ENCODE results near the gene SERPINE1.
A peak's percentile ranks its signal among the peaks of the same experiment; 100 is the strongest.

Gene SERPINE1

DNA sequence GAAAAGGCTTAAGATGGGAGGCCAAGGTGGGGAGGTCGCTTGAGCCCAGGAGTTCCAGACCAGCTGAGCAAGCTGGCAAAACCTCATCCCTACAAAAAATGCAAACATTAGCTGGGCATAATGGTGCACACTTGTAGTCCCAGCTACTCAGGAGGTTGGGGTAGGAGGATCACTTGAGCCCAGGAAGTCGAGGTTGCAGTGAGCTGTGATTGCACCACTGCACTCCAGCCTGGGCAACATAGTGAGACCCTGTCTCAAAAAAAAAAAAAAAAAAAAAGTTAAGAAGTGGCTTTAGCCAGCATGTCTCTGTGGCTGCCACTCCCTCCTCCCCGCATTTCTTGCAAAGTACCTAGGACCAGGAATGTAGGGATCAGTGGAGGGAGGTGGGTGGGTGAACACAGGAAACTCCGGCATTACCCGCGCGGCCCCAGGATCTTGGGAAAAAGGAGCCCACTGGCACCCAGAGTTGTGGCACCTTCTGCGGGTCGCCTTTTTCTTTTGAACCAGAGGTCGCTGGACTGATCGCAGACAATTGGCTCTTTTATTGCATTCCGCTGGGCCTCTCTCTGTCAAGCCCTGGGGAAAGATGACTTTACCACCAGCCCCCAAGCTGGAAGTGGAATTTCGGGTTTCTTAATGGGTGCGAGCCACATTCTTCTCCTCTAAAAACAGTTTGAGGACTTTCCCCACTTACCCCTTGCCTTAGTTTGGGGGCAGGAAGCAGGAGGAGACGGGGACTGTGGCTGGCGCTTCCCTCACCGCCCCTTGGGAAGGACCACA lies 35.0 kb downstream of the SERPINE1 start:
- no peaks in the 10 kb centered on the region for H3K9me3 ChIP-seq
- H3K4me3 ChIP-seq, result no peak overlapping the region
- H3K36me3 ChIP-seq (replicated peaks), result no peaks in the 10 kb centered on the region
- in situ Hi-C loops (cut with MboI; ENCODE audit: low sequenced_read_pairs), result no loop called here
- H3K27me3 ChIP-seq (ENCODE audit: low read depth), result peaks cover 22% of the 10 kb centered on the region
- H3K4me1 ChIP-seq, result peaks cover 7% of the 10 kb centered on the region
- no peak for DNase-seq (ENCODE audit: low spot score in 2 of 2)

DNA sequence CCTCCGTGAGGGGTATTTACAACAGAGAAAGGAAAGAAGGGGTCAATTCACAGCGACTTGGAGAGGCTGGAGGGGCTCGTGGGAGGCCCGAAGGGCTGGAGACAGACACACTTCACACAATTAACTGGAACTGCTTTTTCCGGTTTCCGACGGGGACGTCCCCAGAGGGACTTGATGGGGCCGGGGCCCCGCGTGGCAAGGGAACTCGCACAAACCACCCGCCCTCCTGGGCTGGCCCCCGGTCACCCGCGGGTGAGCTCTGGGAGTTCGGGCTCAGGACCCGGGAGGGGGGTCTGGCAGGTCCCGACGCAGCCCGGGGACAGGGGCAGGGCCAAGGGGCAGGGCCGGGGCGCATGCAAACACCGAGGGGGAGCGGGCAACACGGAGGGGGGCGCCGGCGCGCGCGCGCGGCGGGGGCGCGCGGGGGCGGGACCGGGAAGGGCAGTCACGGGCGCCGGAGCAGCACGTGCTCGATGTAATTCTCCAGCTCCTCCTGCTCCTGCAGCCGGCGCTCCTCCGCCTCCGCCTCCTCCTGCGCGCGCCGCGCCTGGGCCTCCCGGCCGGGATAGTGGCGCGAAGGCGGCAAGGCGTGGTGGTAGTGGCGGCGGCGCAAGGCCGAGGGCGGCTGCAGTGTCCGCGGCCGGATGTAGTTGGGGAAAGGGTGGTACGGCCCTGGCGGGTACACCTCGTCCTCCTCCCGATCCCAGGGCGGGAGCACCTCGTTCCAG lies 35.8 kb downstream of the SERPINE1 start:
- peak; percentile 62 to 74 for DNase-seq (ENCODE audit: low spot score in 2 of 2)

DNA sequence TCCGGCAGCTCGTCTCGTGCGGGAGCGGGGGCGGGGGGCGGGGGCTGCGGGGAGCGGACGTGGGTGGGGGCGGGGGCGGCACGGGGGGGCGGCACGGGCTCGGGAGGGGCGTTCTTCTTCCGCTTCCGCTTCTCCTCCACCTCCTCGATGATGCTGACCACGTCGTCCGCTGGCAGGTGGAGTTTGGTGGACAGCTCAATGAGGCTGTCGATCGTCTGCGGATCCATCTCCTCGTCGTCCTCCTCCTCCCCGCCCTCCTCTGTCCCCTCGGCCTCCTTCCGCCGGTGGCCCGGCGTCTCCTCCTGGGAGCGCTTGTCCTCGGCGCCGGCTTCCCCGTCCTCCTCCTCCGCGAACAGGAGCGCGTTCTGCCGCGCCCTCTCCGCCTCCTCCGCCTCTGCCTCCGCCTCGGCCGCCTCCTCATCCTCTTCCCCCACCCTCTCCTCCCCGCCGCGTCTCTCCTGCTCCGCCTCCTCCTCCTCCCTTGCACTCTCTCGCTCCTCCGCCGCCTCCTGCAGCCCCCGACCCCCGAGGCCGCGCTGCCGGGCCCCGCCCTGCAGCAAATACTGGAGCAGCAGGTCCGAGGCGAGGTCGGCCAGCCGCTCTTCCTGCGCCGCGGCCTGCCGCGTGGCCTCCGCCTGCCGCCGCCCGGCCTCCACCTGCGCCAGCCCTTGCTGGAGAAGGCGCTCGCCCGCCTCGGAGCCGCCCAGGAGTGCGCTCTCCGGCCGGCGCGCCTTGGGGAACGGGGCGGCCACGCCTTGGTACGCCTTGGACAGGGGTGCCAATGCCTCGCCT lies 36.6 kb downstream of the SERPINE1 start:
- peak; percentile 37 to 68 for DNase-seq (ENCODE audit: low spot score in 2 of 2)
- Histone ChIP-seq H3K4me3 (peak overlapping the region; percentile 36), H3K9me3 (no peaks in the 10 kb centered on the region), H3K4me1 (peaks cover 7% of the 10 kb centered on the region), H3K36me3 (replicated peaks) (no peaks in the 10 kb centered on the region), H3K27me3 (ENCODE audit: low read depth) (peaks cover 37% of the 10 kb centered on the region)
- in situ Hi-C loops (cut with MboI; ENCODE audit: low sequenced_read_pairs), result no loop called here

More for the DNA sequence above, 35.8 kb downstream of the SERPINE1 start:
- Histone ChIP-seq H3K4me3 (peak overlapping the region; percentile 36), H3K27me3 (ENCODE audit: low read depth) (peaks cover 31% of the 10 kb centered on the region), H3K9me3 (no peaks in the 10 kb centered on the region), H3K36me3 (replicated peaks) (no peaks in the 10 kb centered on the region), H3K4me1 (peaks cover 7% of the 10 kb centered on the region)
- in situ Hi-C loops (cut with MboI; ENCODE audit: low sequenced_read_pairs), result no loop called here

DNA sequence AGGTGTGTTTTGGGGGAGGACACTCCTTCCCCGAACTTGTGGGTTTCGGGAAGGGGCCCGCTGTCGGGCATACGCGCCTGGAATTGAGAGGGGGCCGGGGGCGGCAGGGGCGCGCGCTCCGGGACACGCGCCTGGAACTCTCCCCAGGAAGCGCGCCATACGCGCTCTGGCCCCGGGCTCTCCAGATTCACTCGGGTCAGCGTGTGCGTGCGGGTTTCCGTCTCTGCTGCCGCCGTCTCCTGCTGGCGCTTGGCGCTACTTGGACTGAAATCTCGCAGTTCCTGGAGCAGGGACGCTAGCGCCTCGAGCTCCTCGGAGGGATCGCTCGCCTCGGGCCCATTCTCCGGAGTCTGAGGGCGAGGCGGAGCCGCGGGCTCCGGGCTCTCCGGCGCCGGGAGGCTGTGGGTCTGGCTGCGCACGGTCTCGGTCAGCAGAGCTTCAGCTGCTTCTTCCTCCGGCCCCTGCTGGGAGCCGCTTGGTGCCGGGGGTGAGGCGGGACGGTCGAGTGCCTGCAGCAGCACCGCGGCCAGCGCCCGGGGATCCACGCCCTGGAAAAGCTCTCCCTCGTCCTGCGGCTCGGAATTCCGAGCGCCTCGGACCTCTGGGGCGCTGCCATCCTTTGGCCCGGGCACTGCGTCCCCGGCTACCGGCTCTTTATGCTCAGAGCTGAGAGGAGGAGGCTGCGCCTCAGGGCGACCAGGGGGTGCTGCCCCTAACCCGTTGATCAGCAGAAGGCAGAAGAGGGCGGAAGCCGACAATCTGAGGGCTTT lies 37.4 kb downstream of the SERPINE1 start:
- Histone ChIP-seq H3K27me3 (ENCODE audit: low read depth) (peaks cover 44% of the 10 kb centered on the region), H3K4me1 (peaks cover 8% of the 10 kb centered on the region), H3K36me3 (replicated peaks) (no peaks in the 10 kb centered on the region), H3K9me3 (no peaks in the 10 kb centered on the region), H3K4me3 (peak overlapping the region; percentile 36)
- DNase-seq (ENCODE audit: low spot score in 2 of 2), result peak; percentile 40 to 77
- in situ Hi-C loops (cut with MboI; ENCODE audit: low sequenced_read_pairs), result no loop called here

DNA sequence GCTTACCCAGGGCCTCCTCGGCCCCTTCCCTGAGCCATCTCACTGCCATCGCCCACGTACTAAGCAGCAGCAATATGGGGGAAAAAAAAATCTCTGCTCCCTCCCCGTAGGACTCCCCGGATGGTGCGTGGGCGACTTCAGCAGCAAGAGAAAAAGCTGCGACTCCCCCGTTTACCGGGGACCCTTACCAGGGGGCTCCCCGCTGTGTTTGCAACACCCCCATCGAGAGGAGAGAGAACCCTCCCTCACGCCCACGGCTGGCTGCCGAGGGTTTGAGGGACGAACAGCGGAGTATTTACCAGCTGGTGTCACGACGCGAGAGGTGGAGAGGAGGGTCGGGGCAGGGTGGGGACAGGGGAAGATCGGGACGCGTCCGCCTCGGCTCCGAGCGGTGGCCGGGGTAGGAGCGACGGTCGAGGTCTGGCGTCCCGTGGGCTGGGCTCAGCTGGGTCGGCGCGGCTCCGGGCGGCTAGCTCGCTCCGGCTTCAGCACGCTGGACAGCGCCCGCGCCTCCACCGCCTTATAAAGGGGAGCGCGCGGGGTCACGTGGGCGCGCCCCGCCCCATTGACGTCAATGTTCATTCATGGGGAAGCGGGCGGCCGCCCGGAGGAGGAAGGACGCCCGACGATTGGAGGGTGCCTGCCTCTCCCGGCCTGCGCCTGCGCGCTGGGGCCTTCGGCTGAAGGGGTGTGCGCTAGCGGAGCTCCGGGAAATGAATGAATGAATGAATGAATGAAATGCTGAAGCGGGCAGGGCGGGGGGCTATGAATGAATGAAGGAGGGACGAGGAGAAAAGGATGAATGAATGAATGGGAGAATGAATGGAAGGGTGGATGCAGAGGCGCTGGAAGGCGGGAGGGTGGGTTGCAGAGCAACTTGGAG lies 38.4 kb downstream of the SERPINE1 start, which contains the start of gene VGF:
VGF (minus strand) TSS at position 495 of the 883 bp plus-strand sequence. CDS start 726 bp downstream, outside the sequence.
- peak; percentile 87 to 96 for DNase-seq (ENCODE audit: low spot score in 2 of 2)

DNA sequence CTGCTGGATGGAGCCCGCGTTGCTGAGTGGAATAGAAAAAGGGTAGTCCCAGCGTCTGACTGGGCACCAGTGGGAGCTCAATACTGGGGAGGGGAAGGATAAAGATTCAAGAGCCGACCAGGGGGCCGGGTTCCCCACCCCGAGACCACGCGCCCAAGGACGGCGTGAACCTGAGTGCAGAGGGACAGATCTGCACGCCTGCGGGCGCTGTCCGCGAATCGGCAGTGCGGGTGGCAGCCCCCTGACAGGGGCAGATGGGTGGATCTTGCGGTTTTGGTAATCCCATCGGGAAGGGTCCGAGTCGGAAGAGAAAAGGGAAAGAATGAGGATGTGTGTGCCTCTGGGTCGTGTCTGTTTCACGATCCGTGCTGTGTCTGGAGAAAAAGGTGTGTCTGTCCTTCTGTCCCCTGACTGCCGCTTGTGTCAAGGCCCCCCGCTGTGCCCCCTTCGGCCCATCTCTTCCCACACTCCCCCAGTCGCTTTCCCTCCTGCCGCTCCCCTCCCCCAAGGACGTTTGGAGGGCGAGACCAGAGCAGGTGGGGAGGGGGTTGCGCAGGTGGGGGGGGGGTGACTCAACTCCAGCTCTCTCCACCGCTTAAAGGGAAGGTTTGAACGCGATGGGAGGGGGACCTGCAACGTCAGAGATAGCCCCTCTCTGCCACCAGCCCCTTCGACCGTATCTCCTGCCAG lies 39.2 kb downstream of the SERPINE1 start:
- H3K4me1 ChIP-seq, result peaks cover 13% of the 10 kb centered on the region
- no peaks in the 10 kb centered on the region for H3K36me3 ChIP-seq (replicated peaks)
- peak overlapping the region; percentile 26 for H3K4me3 ChIP-seq
- in situ Hi-C loops (cut with MboI; ENCODE audit: low sequenced_read_pairs), result no loop called here
- DNase-seq (ENCODE audit: low spot score in 2 of 2), result peak in 1 of 2 experiments; percentile 29
- no peaks in the 10 kb centered on the region for H3K9me3 ChIP-seq
- H3K27me3 ChIP-seq (ENCODE audit: low read depth), result peaks cover 63% of the 10 kb centered on the region

More for the DNA sequence above, 38.4 kb downstream of the SERPINE1 start, which contains the start of gene VGF:
- H3K4me3 ChIP-seq, result peak within 1 kb of the TSS; percentile 36
- no peaks in the 10 kb centered on the region for H3K9me3 ChIP-seq
- in situ Hi-C loops (cut with MboI; ENCODE audit: low sequenced_read_pairs), result no loop called here
- peaks cover 55% of the 10 kb centered on the region for H3K27me3 ChIP-seq (ENCODE audit: low read depth)
- no peaks in the 10 kb centered on the region for H3K36me3 ChIP-seq (replicated peaks)
- H3K4me1 ChIP-seq, result peaks cover 13% of the 10 kb centered on the region

DNA sequence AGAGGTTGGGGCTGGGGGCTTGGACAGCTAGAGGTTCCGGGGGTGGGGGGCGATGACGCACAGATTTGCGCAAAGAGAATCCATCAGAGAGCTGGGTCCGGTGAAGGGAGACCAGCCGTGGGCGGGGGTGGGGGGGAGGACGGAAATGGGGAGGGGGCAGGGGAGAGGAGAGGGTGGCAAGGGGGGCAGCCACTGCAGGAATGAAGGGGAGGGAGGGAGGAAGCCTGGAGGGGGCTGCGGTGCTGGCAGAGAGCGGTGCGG lies 39.7 kb downstream of the SERPINE1 start:
- in situ Hi-C loops (cut with MboI; ENCODE audit: low sequenced_read_pairs), result no loop called here
- Histone ChIP-seq H3K9me3 (no peaks in the 10 kb centered on the region), H3K4me1 (peaks cover 13% of the 10 kb centered on the region), H3K36me3 (replicated peaks) (no peaks in the 10 kb centered on the region), H3K4me3 (no peak overlapping the region), H3K27me3 (ENCODE audit: low read depth) (peaks cover 68% of the 10 kb centered on the region)
- no peak for DNase-seq (ENCODE audit: low spot score in 2 of 2)

DNA sequence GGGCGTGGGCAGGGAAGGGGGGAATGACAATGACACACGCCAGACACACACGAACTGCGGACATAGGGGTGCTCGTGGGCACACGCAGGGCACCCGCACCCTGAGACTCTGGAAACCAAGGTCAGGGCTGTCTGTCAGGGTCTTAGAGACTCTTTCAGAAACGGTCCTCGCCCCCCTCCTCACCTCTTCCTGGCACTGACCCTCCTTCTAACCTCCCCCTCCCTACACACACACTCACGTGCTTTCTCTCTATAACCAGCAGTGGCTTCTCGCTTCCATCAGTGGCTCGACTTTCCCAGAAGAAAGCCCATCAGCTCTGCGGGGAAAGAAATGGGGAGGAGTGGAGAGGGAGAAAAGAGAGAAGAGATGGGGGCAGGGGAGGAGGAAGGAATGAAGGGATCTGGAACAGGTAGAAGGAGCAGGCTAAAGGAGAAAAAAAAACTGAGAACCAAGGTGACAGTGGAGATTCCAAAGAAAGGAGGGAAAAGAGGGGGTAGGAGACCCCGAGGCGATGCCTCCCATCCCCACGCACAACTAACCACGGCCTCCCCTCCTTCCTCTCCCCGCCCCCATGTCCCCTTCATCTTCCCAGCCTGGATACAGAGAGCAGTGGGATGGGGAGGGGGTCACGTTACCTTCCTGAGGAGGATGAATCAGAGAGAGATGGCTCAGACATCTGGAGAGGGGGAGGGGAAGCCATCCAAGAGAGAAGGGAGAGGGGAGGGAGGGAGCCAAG lies 40.2 kb downstream of the SERPINE1 start:
- H3K27me3 ChIP-seq (ENCODE audit: low read depth), result peaks cover 73% of the 10 kb centered on the region
- in situ Hi-C loops (cut with MboI; ENCODE audit: low sequenced_read_pairs), result no loop called here
- H3K9me3 ChIP-seq, result no peaks in the 10 kb centered on the region
- H3K4me1 ChIP-seq, result peaks cover 13% of the 10 kb centered on the region
- DNase-seq (ENCODE audit: low spot score in 2 of 2), result no peak
- H3K36me3 ChIP-seq (replicated peaks), result no peaks in the 10 kb centered on the region
- H3K4me3 ChIP-seq, result no peak overlapping the region

DNA sequence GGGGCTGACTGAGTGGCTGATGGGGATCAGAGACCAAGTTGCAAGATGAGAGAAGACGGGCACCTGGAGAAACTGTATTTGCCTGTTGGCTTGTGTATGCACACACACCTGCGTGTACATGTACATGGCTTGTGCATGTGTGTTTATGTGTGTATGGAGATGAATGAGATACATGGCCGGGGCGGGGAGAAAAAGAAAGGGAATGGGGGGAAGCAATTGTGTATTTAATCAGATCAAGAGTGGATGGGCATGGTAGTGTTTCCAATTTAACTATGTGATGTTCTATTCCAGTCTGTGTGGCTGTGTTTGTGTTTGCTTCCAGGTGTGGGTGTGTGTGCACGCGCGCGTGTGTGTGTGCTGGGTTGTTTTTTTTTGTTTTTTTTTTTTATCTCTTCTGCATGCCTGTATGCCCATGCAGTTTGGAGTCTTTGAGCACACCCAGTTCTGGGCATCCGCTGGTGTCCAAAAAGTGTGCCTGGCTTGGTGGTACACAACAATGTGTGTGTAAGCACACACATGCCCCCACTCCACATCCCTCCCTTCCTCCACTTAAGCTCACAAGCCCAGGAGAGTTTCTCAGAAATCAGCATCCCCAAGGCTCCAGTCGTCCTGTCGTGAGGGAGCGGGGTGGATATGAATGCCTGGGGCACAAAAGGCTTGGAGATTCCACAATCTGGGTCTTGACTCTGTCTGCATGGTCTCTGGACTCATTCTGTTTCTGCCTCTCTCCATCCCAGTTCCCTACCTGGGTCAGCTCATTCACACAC lies 40.9 kb downstream of the SERPINE1 start:
- Histone ChIP-seq H3K27me3 (ENCODE audit: low read depth) (peaks cover 80% of the 10 kb centered on the region), H3K9me3 (no peaks in the 10 kb centered on the region), H3K4me3 (no peak overlapping the region), H3K4me1 (peaks cover 13% of the 10 kb centered on the region), H3K36me3 (replicated peaks) (no peaks in the 10 kb centered on the region)
- in situ Hi-C loops (cut with MboI; ENCODE audit: low sequenced_read_pairs), result no loop called here
- no peak for DNase-seq (ENCODE audit: low spot score in 2 of 2)

DNA sequence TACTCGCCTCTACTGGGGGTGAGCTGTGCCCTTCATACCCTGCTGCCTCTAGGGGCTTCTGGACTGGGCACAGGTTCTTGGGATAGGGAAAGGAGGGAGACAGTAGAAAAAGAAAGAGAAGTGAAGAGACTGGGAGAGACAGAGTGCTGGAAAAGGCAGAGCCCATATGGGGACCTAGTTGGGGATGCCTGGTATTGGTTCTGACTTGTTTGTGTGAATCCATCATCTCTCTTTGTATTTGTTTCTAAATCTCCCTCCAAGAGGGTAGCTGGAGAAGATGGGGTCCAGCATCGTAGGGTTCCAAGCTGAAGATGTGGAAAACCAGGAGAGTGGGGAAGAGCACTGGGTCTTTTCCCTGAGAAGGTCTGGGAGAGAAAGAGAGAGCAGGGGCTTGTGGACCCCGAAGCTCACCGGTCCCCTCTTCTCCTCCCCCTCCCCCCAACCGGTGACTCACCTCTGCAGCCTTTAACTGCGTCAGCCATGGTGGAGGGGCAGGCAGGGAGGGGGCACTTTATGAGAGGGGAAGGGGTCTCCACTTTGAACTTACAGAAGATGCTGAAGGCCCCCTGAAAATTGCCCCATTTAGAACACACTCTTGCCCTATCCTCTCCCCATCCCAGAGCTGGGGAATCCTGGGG lies 41.6 kb downstream of the SERPINE1 start:
- H3K9me3 ChIP-seq, result no peaks in the 10 kb centered on the region
- H3K36me3 ChIP-seq (replicated peaks), result no peaks in the 10 kb centered on the region
- peaks cover 87% of the 10 kb centered on the region for H3K27me3 ChIP-seq (ENCODE audit: low read depth)
- DNase-seq (ENCODE audit: low spot score in 2 of 2), result no peak
- in situ Hi-C loops (cut with MboI; ENCODE audit: low sequenced_read_pairs), result no loop called here
- H3K4me3 ChIP-seq, result no peak overlapping the region
- peaks cover 13% of the 10 kb centered on the region for H3K4me1 ChIP-seq
